HUES6 (cell line): ENCODE results near the gene NOSTRIN.
A peak's percentile ranks its signal among the peaks of the same experiment; 100 is the strongest.
"Not testable (repeated sequence)": the region's sequence is repeated elsewhere in the genome, so short reads cannot be mapped to it uniquely, and the experiment has no call there.

Source experiments
- H3K27ac ChIP-seq: 2 replicates; pipeline ENCODE4 v1.7.0; 2013; ENCODE audit warnings: low read depth, mild to moderate bottlenecking, low read length, inconsistent platforms
- H3K27me3 ChIP-seq: 2 replicates; pipeline ENCODE4 v1.6.1; 2013; ENCODE audit warnings: low read length; ENCODE audit not compliant: control insufficient read depth, insufficient read depth
- H3K36me3 ChIP-seq: 2 replicates; pipeline ENCODE4 v1.6.1; 2013; ENCODE audit warnings: low read length; ENCODE audit not compliant: control insufficient read depth, insufficient read depth
- H3K4me1 ChIP-seq: 2 replicates; pipeline ENCODE4 v1.6.1; 2013; ENCODE audit warnings: low read length; ENCODE audit not compliant: control insufficient read depth, insufficient read depth
- H3K4me3 ChIP-seq: 2 replicates; pipeline ENCODE4 v1.5.1; 2013; ENCODE audit warnings: low read depth, low read length
- H3K9ac ChIP-seq: one replicate; pipeline ENCODE4 v1.6.1; 2013; ENCODE audit warnings: mild to moderate bottlenecking, low read length
- H3K9me3 ChIP-seq: 2 replicates; pipeline ENCODE4 v1.6.1; 2013; ENCODE audit warnings: low read depth, low read length; ENCODE audit not compliant: control insufficient read depth, insufficient read depth

NOSTRIN gene

DNA sequence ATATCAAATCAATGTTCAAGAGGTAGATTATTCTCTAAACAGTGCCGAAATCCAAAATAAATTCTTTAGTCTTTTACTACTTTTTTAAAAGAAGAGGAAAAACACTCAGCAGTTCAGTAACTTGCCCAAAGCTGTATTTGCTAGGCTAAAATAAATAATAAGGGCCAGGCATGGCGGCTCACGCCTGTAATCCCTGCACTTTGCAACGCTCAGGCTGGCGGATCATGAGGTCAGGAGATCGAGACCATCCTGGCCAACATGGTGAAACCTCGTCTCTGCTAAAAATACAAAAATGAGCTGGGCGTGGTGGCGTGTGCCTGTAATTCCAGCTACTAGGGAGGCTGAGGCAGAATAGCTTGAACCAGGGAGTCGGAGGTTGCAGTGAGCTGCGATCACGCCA lies 79.7 kb downstream of the NOSTRIN start:
- not testable (repeated sequence) for H3K27me3 ChIP-seq, H3K4me3 ChIP-seq, H3K9me3 ChIP-seq, H3K9ac ChIP-seq, H3K4me1 ChIP-seq, H3K27ac ChIP-seq
- H3K36me3 ChIP-seq = peaks cover 24% of the 10 kb centered on the region

GRCh38 chr2:168884975-168885374 lies 82.5 kb downstream of the NOSTRIN start:
- no peaks in the 10 kb centered on the region for H3K9me3 ChIP-seq
- peaks cover 36% of the 10 kb centered on the region for H3K36me3 ChIP-seq
- H3K4me3 ChIP-seq = no peak overlapping the region
- H3K4me1 ChIP-seq = peaks cover 5% of the 10 kb centered on the region; the same call in 1 of the 2 replicates
- no peak overlapping the region for H3K9ac ChIP-seq
- H3K27me3 ChIP-seq = no peaks in the 10 kb centered on the region
- H3K27ac ChIP-seq = no peak overlapping the region; the same call in 1 of the 2 replicates

DNA sequence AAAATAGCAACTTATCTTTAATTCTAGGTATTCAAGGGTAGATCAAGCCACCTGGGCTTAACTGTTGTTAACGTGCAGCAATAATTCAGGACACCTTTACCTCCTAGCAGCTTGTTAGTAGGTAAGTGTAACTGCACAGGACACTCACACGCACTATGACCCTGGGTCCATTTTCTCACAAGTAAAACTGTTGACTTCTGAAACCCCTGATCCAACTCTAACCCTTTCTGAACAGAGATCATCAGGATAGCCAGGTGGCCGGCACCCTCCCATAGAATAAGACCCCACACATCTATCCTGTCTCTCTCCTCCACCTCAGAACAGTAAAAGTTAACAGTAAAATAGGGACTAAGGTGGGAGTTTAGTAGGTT lies 87.2 kb downstream of the NOSTRIN start:
- no peaks in the 10 kb centered on the region for H3K9me3 ChIP-seq
- no peak overlapping the region; the same call in 1 of the 2 replicates for H3K27ac ChIP-seq
- peak overlapping the region; percentile 88 for H3K4me3 ChIP-seq
- H3K4me1 ChIP-seq = peaks cover 5% of the 10 kb centered on the region; the same call in 1 of the 2 replicates
- peak overlapping the region; percentile 90 for H3K9ac ChIP-seq
- peaks cover 10% of the 10 kb centered on the region; the same call in 1 of the 2 replicates for H3K27me3 ChIP-seq
- H3K36me3 ChIP-seq = peaks cover 30% of the 10 kb centered on the region

DNA sequence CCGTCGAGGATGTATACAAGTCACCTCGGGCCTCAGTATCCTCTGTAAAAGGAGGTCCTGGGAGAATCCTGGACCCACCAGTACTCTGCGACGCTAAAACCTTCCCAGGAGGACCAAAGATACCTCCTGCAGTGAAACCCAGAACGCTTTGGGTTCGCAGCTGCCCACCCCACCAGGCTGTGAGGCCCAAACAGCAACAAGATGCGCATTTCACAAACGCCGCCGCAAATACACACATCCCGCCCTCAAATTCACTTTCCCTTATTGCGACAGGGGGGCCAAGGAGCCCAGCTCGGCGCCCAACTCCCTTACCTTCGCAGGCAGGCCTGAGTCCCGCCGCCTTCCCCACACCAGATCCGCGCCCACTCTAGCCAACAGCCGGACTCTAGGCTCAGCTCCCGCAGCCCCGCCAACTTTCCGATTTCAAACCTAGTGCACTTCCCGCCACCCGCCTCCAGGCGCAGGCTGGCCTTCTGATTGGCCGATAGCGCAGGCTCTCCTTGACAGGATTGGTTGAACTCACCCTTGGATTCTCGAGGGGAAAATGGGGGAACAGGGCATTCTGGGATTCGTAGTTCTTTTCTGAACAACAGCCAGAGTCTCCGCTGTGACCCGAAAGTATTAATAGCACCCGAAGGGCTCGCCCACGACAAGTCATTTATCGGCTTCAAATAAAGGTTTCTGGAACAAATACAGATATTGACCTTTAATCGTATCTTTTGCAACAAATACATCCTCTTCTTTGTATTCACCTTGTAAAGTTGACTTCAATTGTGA lies 87.8 kb downstream of the NOSTRIN start, which contains the start of gene SPC25:
Gene SPC25 (minus strand): TSS at position 425 of the 777 bp plus-strand sequence. CDS start 911 bp downstream, outside the sequence.
- Histone ChIP-seq H3K27ac (no peak within 1 kb of the TSS; the same call in 1 of the 2 replicates), H3K27me3 (peaks cover 10% of the 10 kb centered on the region; the same call in 1 of the 2 replicates), H3K4me1 (peaks cover 5% of the 10 kb centered on the region; the same call in 1 of the 2 replicates), H3K4me3 (peak within 1 kb of the TSS; percentile 88), H3K9me3 (no peaks in the 10 kb centered on the region), H3K36me3 (peaks cover 24% of the 10 kb centered on the region), H3K9ac (peak within 1 kb of the TSS; percentile 90)

DNA sequence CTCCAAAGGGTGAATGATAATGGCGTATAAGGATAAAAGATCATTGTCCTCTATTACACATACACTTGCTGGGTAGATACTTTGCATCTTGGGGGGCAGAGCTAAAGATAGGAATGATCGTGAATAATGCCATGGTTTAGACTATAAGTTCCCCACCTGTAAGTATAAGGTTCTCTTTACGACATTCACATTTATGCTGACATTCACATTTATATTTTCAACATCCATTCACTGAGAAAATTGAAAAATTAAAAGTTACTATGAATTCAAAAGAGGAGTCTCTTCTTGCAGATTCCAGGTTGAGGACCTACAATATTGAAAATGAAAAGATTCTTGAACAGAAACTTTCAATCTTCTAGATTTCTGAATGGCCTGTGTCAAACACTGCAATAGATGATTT lies 89.9 kb downstream of the NOSTRIN start:
- no peaks in the 10 kb centered on the region for H3K9me3 ChIP-seq
- peaks cover 10% of the 10 kb centered on the region; the same call in 1 of the 2 replicates for H3K27me3 ChIP-seq
- H3K36me3 ChIP-seq = peaks cover 11% of the 10 kb centered on the region
- H3K4me3 ChIP-seq = no peak overlapping the region
- H3K4me1 ChIP-seq = peaks cover 5% of the 10 kb centered on the region; the same call in 1 of the 2 replicates
- H3K27ac ChIP-seq = no peak overlapping the region
- H3K9ac ChIP-seq = no peak overlapping the region

GRCh38 chr2:168894101-168894500 lies 91.7 kb downstream of the NOSTRIN start:
- Histone ChIP-seq H3K9ac (no peak overlapping the region), H3K36me3 (no peaks in the 10 kb centered on the region), H3K9me3 (no peaks in the 10 kb centered on the region), H3K27me3 (peaks cover 10% of the 10 kb centered on the region; the same call in 1 of the 2 replicates), H3K4me3 (no peak overlapping the region), H3K27ac (no peak overlapping the region), H3K4me1 (peaks cover 5% of the 10 kb centered on the region; the same call in 1 of the 2 replicates)

- Histone ChIP-seq H3K9me3 (no peaks in the 10 kb centered on the region), H3K36me3 (no peaks in the 10 kb centered on the region), H3K9ac (no peak overlapping the region), H3K27me3 (peaks cover 10% of the 10 kb centered on the region; the same call in 1 of the 2 replicates), H3K4me3 (no peak overlapping the region), H3K27ac (no peak overlapping the region), H3K4me1 (no peaks in the 10 kb centered on the region)
Observed at GRCh38 chr2:168894720-168895119, 92.3 kb downstream of the NOSTRIN start.

DNA sequence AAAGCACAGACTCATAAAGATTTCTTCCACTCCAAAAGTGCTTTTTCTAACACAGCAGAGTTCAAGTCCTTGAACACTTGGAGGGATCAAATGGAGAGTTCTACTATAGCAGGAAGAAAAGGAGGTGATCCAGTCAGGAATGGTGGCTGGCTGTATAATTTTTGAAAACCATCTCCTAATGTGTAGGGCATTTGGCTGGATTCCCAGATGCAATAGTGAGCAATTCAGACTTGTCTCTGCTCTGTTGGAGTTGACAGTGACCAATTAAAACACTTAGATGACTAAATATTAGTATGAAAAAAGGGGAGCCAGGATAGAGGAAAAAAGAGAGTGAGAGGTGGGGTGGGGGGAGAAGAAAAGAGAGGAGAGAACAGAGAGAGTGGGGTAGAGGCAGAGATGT lies 93.3 kb downstream of the NOSTRIN start:
- no peak overlapping the region for H3K4me3 ChIP-seq
- no peaks in the 10 kb centered on the region for H3K9me3 ChIP-seq

DNA sequence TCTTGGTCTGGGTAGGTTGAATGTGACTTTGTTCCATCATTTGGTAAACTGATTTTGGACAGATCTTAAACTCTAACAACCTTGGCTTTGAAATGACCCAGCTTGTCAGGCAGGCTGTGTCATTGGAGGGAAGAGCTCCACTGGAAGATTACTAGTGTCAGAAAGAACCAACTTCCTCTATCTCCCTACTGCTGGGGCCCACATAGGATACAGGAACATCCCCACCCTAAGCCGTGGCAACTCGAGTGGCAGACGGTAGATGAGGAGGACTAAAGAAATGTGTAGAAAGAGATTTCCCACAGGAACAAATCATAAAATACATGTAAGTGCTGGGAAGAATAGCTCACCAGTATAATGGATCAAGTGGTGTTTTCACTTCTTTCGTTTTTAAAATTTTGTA lies 94.3 kb downstream of the NOSTRIN start:
- Histone ChIP-seq H3K36me3 (no peaks in the 10 kb centered on the region), H3K9ac (no peak overlapping the region), H3K27ac (no peak overlapping the region), H3K4me1 (no peaks in the 10 kb centered on the region), H3K27me3 (peaks cover 4% of the 10 kb centered on the region; the same call in 1 of the 2 replicates), H3K4me3 (no peak overlapping the region), H3K9me3 (no peaks in the 10 kb centered on the region)

More for the DNA sequence above, 93.3 kb downstream of the NOSTRIN start:
- H3K27ac ChIP-seq = no peak overlapping the region
- peaks cover 10% of the 10 kb centered on the region; the same call in 1 of the 2 replicates for H3K27me3 ChIP-seq
- no peaks in the 10 kb centered on the region for H3K36me3 ChIP-seq
- no peaks in the 10 kb centered on the region for H3K4me1 ChIP-seq
- no peak overlapping the region for H3K9ac ChIP-seq

GRCh38 chr2:168897449-168897848 lies 95.0 kb downstream of the NOSTRIN start:
- Histone ChIP-seq H3K4me1 (no peaks in the 10 kb centered on the region), H3K9ac (no peak overlapping the region), H3K27me3 (no peaks in the 10 kb centered on the region), H3K9me3 (no peaks in the 10 kb centered on the region), H3K27ac (no peak overlapping the region), H3K36me3 (no peaks in the 10 kb centered on the region), H3K4me3 (no peak overlapping the region)

- no peaks in the 10 kb centered on the region for H3K9me3 ChIP-seq
- H3K27me3 ChIP-seq = no peaks in the 10 kb centered on the region
- H3K4me3 ChIP-seq = no peak within 1 kb of the TSS
- H3K9ac ChIP-seq = no peak within 1 kb of the TSS
- no peak within 1 kb of the TSS for H3K27ac ChIP-seq
- no peaks in the 10 kb centered on the region for H3K4me1 ChIP-seq
- no peaks in the 10 kb centered on the region for H3K36me3 ChIP-seq
Observed at GRCh38 chr2:168901003-168901402, 98.6 kb downstream of the NOSTRIN start, which contains the start of gene G6PC2. G6PC2 (plus strand) TSS chr2:168901291; CDS start chr2:168901332, 41 bp downstream.
